ENCODE data around the gene DGKB. TPM values are rescaled to one million over a fixed set of nuclear protein-coding genes. Genes with fewer than 3 reads are reported as not detected.

DGKB gene
- total RNA-seq, 1 experiment from 2014 or later, result not detected

DNA sequence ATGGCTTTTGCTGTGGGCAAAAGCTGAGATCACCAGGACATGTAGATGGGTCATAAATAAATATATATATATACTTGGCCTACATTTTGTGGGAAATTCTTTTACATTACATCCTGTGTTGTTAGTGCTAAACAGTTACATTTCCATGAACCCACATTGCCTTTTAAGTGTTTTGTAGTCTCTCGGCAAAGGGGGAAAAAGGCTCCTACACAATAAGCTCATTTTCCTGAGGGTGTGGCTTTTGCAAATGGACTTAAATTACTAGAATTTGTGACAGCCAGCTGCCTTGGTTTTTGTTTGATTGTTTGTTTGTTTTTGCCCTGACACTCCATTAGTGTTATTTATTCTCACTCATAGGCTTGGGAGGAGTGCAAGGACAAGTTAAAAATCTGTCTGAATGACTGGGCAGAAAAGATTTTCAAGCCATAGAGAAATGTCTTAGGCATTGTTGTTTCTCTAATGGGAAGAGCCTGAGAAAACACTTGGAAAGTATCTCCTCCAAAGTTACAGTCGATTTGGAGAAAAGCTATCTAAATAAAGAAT lies 128.8 kb downstream of the DGKB start:
- ATAC-seq (no peak), DNase-seq (ENCODE audit: low read depth, low spot score) (no peak)
- intact Hi-C loops (cut with micrococcal nuclease; ENCODE audit: unreplicated experiment), result no loop called here
- ChIA-PET CTCF (no interaction called here), POLR2A (no interaction called here)
- no peaks in the 10 kb centered on the region for H3K27me3 ChIP-seq (ENCODE audit: control insufficient read depth, insufficient read depth, low read length)
- no peaks in the 10 kb centered on the region for H3K4me1 ChIP-seq (ENCODE audit: control insufficient read depth, insufficient read depth, low read length)
- in situ Hi-C loops (cut with HindIII; ENCODE audit: low pct_unique_long_range_greater_than_20kb, low sequenced_read_pairs), result no loop called here
- no peak overlapping the region for H3K4me3 ChIP-seq (ENCODE audit: low read depth in 2 of 2, low read length in 2 of 2)
- BruUV-seq (replicated peaks), result no TSS peak
- no peaks in the 10 kb centered on the region for H3K36me3 ChIP-seq (ENCODE audit: control insufficient read depth, insufficient read depth, low read length)
- H3K27ac ChIP-seq (ENCODE audit: low read length), result no peak overlapping the region
- H3K9me3 ChIP-seq (ENCODE audit: control insufficient read depth, insufficient read depth, low read depth, low read length), result no peaks in the 10 kb centered on the region
- TF ChIP-seq, protein P1, sequence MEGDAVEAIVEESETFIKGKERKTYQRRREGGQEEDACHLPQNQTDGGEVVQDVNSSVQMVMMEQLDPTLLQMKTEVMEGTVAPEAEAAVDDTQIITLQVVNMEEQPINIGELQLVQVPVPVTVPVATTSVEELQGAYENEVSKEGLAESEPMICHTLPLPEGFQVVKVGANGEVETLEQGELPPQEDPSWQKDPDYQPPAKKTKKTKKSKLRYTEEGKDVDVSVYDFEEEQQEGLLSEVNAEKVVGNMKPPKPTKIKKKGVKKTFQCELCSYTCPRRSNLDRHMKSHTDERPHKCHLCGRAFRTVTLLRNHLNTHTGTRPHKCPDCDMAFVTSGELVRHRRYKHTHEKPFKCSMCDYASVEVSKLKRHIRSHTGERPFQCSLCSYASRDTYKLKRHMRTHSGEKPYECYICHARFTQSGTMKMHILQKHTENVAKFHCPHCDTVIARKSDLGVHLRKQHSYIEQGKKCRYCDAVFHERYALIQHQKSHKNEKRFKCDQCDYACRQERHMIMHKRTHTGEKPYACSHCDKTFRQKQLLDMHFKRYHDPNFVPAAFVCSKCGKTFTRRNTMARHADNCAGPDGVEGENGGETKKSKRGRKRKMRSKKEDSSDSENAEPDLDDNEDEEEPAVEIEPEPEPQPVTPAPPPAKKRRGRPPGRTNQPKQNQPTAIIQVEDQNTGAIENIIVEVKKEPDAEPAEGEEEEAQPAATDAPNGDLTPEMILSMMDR (IDR thresholded peaks at IDR 0.05), result no peak
- TF ChIP-seq SIN3A (IDR thresholded peaks at IDR 0.05; ENCODE audit: borderline replicate concordance, insufficient read depth, low read depth, low read length) (no peak), TCF7L2 (IDR thresholded peaks at IDR 0.05; ENCODE audit: low read depth, low read length) (no peak)

DNA sequence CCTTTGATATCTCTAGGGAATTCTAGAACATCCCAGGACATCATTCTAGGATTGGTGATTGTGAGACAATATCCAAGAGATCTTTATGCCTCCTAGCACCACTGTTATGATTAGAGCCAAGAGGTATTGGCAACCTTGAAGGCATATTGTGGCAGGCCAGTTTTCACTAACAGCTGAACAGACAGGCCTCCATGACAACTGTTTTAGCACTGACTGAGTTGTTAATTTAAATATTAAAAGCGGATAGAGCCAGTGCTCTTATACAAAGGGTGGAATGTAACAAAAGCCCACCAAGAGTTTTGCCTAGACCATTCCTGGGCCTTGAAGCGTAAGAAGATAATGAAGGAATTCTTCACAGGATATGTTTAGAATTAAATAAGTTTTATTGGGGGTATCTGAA lies 131.9 kb downstream of the DGKB start:
- no peaks in the 10 kb centered on the region for H3K4me1 ChIP-seq (ENCODE audit: control insufficient read depth, insufficient read depth, low read length)
- CTCF ChIA-PET, result no interaction called here
- no peaks in the 10 kb centered on the region for H3K9me3 ChIP-seq (ENCODE audit: control insufficient read depth, insufficient read depth, low read depth, low read length)
- POLR2A ChIA-PET, result no interaction called here
- TF ChIP-seq POLR2AphosphoS5 (IDR thresholded peaks at IDR 0.05; ENCODE audit: low read depth, low read length) (no peak), TCF7L2 (IDR thresholded peaks at IDR 0.05; ENCODE audit: low read depth, low read length) (no peak), SIN3A (IDR thresholded peaks at IDR 0.05; ENCODE audit: borderline replicate concordance, insufficient read depth, low read depth, low read length) (no peak)
- TF ChIP-seq, protein P1 (IDR thresholded peaks at IDR 0.05), result no peak
- TF ChIP-seq, protein P2, sequence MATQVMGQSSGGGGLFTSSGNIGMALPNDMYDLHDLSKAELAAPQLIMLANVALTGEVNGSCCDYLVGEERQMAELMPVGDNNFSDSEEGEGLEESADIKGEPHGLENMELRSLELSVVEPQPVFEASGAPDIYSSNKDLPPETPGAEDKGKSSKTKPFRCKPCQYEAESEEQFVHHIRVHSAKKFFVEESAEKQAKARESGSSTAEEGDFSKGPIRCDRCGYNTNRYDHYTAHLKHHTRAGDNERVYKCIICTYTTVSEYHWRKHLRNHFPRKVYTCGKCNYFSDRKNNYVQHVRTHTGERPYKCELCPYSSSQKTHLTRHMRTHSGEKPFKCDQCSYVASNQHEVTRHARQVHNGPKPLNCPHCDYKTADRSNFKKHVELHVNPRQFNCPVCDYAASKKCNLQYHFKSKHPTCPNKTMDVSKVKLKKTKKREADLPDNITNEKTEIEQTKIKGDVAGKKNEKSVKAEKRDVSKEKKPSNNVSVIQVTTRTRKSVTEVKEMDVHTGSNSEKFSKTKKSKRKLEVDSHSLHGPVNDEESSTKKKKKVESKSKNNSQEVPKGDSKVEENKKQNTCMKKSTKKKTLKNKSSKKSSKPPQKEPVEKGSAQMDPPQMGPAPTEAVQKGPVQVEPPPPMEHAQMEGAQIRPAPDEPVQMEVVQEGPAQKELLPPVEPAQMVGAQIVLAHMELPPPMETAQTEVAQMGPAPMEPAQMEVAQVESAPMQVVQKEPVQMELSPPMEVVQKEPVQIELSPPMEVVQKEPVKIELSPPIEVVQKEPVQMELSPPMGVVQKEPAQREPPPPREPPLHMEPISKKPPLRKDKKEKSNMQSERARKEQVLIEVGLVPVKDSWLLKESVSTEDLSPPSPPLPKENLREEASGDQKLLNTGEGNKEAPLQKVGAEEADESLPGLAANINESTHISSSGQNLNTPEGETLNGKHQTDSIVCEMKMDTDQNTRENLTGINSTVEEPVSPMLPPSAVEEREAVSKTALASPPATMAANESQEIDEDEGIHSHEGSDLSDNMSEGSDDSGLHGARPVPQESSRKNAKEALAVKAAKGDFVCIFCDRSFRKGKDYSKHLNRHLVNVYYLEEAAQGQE (IDR thresholded peaks at IDR 0.05; ENCODE audit: insufficient read depth in 1 of 2, low read depth in 2 of 2, low read length in 1 of 2), result no peak
- ATAC-seq (no peak), DNase-seq (ENCODE audit: low read depth, low spot score) (no peak)
- no TSS peak for BruUV-seq (replicated peaks)
- in situ Hi-C loops (cut with HindIII; ENCODE audit: low pct_unique_long_range_greater_than_20kb, low sequenced_read_pairs), result no loop called here
- H3K4me3 ChIP-seq (ENCODE audit: low read depth in 2 of 2, low read length in 2 of 2), result no peak overlapping the region
- no peak overlapping the region for H3K27ac ChIP-seq (ENCODE audit: low read length)
- H3K27me3 ChIP-seq (ENCODE audit: control insufficient read depth, insufficient read depth, low read length), result no peaks in the 10 kb centered on the region
- intact Hi-C loops (cut with micrococcal nuclease; ENCODE audit: unreplicated experiment), result no loop called here
- no peaks in the 10 kb centered on the region for H3K36me3 ChIP-seq (ENCODE audit: control insufficient read depth, insufficient read depth, low read length)
